Measurements from ENCODE around the gene PHYKPL. TPM values are rescaled to one million over a fixed set of nuclear protein-coding genes. Genes with fewer than 3 reads are reported as not detected.

Gene PHYKPL
- total and polyA plus RNA-seq, 11 donors, result 21.3 to 56.2 (median 38.6) TPM

DNA sequence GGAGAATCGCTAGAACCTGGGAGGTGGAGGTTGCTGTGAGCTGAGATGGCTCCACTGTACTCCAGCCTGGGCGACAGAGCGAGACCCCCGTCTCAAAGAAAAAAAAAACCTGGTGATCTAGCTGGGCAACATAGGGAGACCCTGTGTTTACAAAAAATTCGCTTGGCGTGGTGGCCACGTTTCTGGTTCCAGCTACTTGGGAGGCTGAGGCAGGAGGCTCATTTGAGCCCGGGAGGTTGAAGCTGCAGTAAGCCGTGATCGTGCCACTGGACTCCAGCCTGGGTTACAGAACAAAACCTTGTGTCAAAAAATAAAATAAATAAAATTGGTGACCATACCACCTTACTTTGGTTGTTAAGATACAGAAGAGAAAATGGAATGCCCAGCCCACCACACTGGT lies 30.1 kb downstream of the PHYKPL start:
- Histone ChIP-seq H3K36me3 (peaks cover 0 to 21% (median 14%) of the 10 kb centered on the region in 9 donors), H3K9me3 (no peaks in the 10 kb centered on the region), H3K27ac (no peak overlapping the region), H3K4me1 (peaks cover 11 to 32% (median 22%) of the 10 kb centered on the region in 12 donors), H3K27me3 (no peaks in the 10 kb centered on the region), H3K4me3 (no peak overlapping the region)
- DNase-seq, result peak in 1 of 5 donors; percentile 15
- TF ChIP-seq, protein P1, sequence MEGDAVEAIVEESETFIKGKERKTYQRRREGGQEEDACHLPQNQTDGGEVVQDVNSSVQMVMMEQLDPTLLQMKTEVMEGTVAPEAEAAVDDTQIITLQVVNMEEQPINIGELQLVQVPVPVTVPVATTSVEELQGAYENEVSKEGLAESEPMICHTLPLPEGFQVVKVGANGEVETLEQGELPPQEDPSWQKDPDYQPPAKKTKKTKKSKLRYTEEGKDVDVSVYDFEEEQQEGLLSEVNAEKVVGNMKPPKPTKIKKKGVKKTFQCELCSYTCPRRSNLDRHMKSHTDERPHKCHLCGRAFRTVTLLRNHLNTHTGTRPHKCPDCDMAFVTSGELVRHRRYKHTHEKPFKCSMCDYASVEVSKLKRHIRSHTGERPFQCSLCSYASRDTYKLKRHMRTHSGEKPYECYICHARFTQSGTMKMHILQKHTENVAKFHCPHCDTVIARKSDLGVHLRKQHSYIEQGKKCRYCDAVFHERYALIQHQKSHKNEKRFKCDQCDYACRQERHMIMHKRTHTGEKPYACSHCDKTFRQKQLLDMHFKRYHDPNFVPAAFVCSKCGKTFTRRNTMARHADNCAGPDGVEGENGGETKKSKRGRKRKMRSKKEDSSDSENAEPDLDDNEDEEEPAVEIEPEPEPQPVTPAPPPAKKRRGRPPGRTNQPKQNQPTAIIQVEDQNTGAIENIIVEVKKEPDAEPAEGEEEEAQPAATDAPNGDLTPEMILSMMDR (IDR thresholded peaks at IDR 0.05), result no peak
- no peak for TF ChIP-seq POLR2A (IDR thresholded peaks at IDR 0.05)
- WGBS, 4 donors, result 92 to 98% (median 97%) methylated on average over 10 of the region's 10 CpGs
- intact Hi-C loops (cut with DNase I), result no loop called here
- no peak for ATAC-seq

DNA sequence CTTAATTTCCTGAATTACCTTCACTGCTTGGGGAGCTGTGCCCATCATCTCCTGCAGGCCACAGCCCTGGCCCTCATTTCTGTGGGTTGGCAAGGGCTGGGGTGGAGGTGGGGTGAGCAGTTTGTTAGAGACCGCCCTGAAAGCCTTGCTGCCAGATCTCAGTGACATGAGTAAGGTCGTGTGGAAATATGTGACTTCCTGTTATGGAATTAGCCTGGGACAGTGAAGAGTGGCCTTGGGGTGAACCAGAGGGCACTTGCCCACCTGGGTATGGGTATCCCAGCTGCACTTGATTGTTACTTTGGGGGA lies 30.7 kb downstream of the PHYKPL start:
- peaks cover 11 to 26% (median 16%) of the 10 kb centered on the region in 12 donors for H3K4me1 ChIP-seq
- TF ChIP-seq POLR2A (IDR thresholded peaks at IDR 0.05), result no peak
- TF ChIP-seq, protein P1 (IDR thresholded peaks at IDR 0.05), result no peak
- peak in 1 of 5 donors; percentile 18 for DNase-seq
- intact Hi-C loops (cut with DNase I), result no loop called here
- no peak overlapping the region for H3K27ac ChIP-seq
- ATAC-seq, result no peak
- H3K36me3 ChIP-seq, result peaks cover 0 to 14% (median 8%) of the 10 kb centered on the region in 9 donors
- no peaks in the 10 kb centered on the region for H3K9me3 ChIP-seq
- no peak overlapping the region for H3K4me3 ChIP-seq
- WGBS, 4 donors, result 37 to 58% (median 42%) methylated on average over 2 of the region's 2 CpGs
- no peaks in the 10 kb centered on the region for H3K27me3 ChIP-seq

DNA sequence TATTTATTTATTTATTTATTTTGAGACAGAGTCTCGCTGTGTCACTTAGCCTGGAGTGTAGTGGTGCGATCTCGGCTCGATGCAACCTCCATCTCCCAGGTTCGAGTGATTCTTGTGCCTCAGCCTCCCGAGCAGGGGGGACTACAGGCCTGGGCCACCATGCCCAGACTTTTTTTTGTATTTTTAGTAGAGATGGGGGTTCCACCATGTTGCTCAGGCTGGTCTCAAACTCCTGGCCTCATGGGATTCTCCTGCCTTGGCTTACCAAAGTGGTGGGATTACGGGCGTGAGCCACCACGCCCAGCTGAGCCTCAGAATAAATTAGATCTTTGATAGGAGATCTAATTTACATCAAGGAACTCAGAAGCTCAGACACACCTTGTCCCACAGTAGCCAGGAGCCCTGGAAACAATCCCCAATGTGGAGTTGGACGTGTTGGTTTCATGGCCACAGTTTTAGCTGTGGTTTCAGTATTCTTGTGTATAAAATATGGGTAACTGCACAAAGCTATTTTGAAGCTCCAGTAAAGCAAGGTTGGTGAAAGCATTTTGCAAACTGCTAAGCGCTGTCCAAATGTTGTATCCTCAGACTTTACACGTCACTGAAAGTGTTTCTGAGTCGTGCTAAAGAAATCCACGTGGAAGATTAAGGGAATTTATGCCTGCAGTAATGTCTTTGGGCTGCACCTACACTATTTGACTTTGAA lies 31.2 kb downstream of the PHYKPL start:
- intact Hi-C loops (cut with DNase I), result no loop called here
- ATAC-seq, result no peak
- no peak for TF ChIP-seq POLR2A (IDR thresholded peaks at IDR 0.05)
- TF ChIP-seq, protein P1 (IDR thresholded peaks at IDR 0.05), result no peak

DNA sequence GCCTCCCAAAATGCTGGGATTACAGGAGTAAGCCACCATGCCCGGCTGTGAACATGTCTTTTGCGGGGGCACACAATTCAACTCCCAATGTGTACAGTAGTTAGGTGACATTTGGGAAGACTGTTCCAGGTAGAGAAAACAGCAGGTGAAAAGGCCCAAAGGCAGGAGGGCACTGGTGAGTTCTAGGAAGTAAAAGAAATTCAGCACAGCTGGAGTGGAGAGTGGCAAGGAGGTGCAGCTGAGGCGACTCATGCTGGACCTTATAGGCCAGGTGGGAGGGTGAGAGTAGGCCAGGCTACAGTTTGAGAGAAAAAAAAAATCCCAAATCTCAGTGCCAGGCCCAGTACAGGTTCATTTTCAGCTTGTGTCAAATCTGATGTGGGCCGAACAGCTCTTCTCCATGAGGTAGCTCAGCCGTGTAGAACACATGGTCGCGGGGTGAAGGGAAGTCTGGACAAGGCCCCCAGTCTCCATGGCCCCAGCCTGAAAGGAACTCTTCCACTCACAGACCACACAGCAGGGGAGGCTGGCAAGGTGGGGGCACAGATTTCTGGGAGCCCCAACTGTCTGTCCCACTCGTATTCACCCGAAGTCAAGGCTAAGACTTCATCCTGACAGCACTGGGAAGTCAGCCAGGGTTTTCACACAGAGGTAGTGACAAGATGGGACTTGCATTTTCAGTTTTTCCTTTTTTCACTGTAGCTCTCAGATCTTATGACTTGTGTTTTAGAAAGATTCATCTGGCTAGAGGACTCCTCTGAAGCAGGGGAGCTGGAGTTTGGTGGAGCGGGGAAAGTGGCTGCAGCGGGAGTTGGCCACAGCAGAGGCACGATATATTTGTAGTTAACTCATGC lies 32.8 kb downstream of the PHYKPL start:
- WGBS, 4 donors, result 73 to 85% (median 83%) methylated on average over 10 to 12 of the region's 12 CpGs
- ATAC-seq (no peak), DNase-seq (no peak)
- intact Hi-C loops (cut with DNase I), result loop anchor here in 1 of 10 donors (5.0 kb wide), 1 partner anchor 43 kb away; no protein-coding TSS in a partner anchor
- H3K27ac ChIP-seq, result no peak overlapping the region
- H3K4me1 ChIP-seq, result peaks cover 0 to 11% (median 0%) of the 10 kb centered on the region in 12 donors
- no peaks in the 10 kb centered on the region for H3K36me3 ChIP-seq
- H3K4me3 ChIP-seq, result no peak overlapping the region
- H3K9me3 ChIP-seq, result no peaks in the 10 kb centered on the region
- H3K27me3 ChIP-seq, result no peaks in the 10 kb centered on the region
- no peak for TF ChIP-seq POLR2A (IDR thresholded peaks at IDR 0.05)
- TF ChIP-seq, protein P1 (IDR thresholded peaks at IDR 0.05), result no peak

More for the DNA sequence above, 31.2 kb downstream of the PHYKPL start:
- peaks cover 7 to 21% (median 11%) of the 10 kb centered on the region in 12 donors for H3K4me1 ChIP-seq
- H3K9me3 ChIP-seq, result no peaks in the 10 kb centered on the region
- no peak for DNase-seq
- no peaks in the 10 kb centered on the region for H3K27me3 ChIP-seq
- H3K27ac ChIP-seq, result no peak overlapping the region
- 91% methylated on average over 14 of the region's 14 CpGs for WGBS, 4 donors
- H3K36me3 ChIP-seq, result peaks cover 0 to 9% (median 3%) of the 10 kb centered on the region in 9 donors
- H3K4me3 ChIP-seq, result no peak overlapping the region
